Suppressor macrophage (primary cell): ENCODE measurements around the gene ELAVL1.

Experiments used
- DNase-seq, 4 experiments: peaks; one replicate each; pipeline ENCODE4 v3.0.0-alpha.2; 2020 to 2022

The ELAVL1 gene

GRCh38 chr19:7933411-7933810, 72.0 kb downstream of the ELAVL1 start:
- DNase-seq: peak in 1 of 4 experiments; percentile 2

- DNase-seq: peak in 1 of 4 experiments; percentile 1
Measured at GRCh38 chr19:7932930-7933300, 72.5 kb downstream of the ELAVL1 start.

GRCh38 chr19:7932276-7932929, 73.0 kb downstream of the ELAVL1 start:
- DNase-seq: peak in 1 of 4 experiments; percentile 1

GRCh38 chr19:7931221-7932061, 74.0 kb downstream of the ELAVL1 start:
- DNase-seq: peak in 1 of 4 experiments; percentile 1

GRCh38 chr19:7930765-7931164, 74.7 kb downstream of the ELAVL1 start:
- no peak for DNase-seq

GRCh38 chr19:7930030-7930429, 75.4 kb downstream of the ELAVL1 start:
- DNase-seq: peak in 3 of 4 experiments; percentile 31 to 44 (median 38)

GRCh38 chr19:7928741-7929701, 76.4 kb downstream of the ELAVL1 start:
- peak; percentile 41 to 73 (median 56) for DNase-seq

GRCh38 chr19:7928334-7928706, 77.1 kb downstream of the ELAVL1 start:
- DNase-seq: no peak

- peak in 1 of 4 experiments; percentile 1 for DNase-seq
Measured at GRCh38 chr19:7927605-7928333, 77.7 kb downstream of the ELAVL1 start.

- peak in 1 of 4 experiments; percentile 4 for DNase-seq
Measured at GRCh38 chr19:7926727-7927604, 78.5 kb downstream of the ELAVL1 start.

- DNase-seq: peak; percentile 46 to 82 (median 66)
Measured at GRCh38 chr19:7926021-7926726, 79.3 kb downstream of the ELAVL1 start, which contains the start of gene CTXN1. Gene CTXN1, minus strand, starts transcription at chr19:7926135. Its CDS starts 597 bp downstream, at chr19:7925538.

- DNase-seq: peak; percentile 65 to 81 (median 71)
Measured at GRCh38 chr19:7925171-7925851, 80.1 kb downstream of the ELAVL1 start.

- peak in 1 of 4 experiments; percentile 1 for DNase-seq
Measured at GRCh38 chr19:7924651-7925170, 80.7 kb downstream of the ELAVL1 start.

- DNase-seq: peak in 1 of 4 experiments; percentile 14
Measured at GRCh38 chr19:7924241-7924640, 81.2 kb downstream of the ELAVL1 start.

- peak in 1 of 4 experiments; percentile 2 for DNase-seq
Measured at GRCh38 chr19:7923295-7924191, 81.9 kb downstream of the ELAVL1 start.

GRCh38 chr19:7922836-7923195, 82.6 kb downstream of the ELAVL1 start:
- peak in 1 of 4 experiments; percentile 1 for DNase-seq

GRCh38 chr19:7921967-7922835, 83.2 kb downstream of the ELAVL1 start:
- DNase-seq: no peak
